HEK293 (cell line): Measurements from ENCODE around the gene ZNF749.

Experiments used
- AEBP2 ChIP-seq: fragments of 450-650 bp; formaldehyde crosslinking; IDR thresholded peaks from 2 replicates; pipeline ENCODE4 v1.5.1; 2016; ENCODE audit warnings: missing biosample characterization, missing genetic modification characterization, borderline replicate concordance
- ELK4 ChIP-seq: IDR thresholded peaks from 2 replicates; pipeline ENCODE4 v1.6.1; 2011; ENCODE audit warnings: mild to moderate bottlenecking, low read depth, low read length, borderline replicate concordance
- HOXC10 ChIP-seq: sonication (generic); formaldehyde crosslinking; IDR thresholded peaks from 2 replicates; pipeline ENCODE4 v1.8.1; 2023; ENCODE audit warnings: mild to moderate bottlenecking, missing genetic modification reagents
- INSM2 ChIP-seq: fragments of 450-650 bp; formaldehyde crosslinking; IDR thresholded peaks from 2 replicates; pipeline ENCODE4 v1.5.1; 2016; ENCODE audit warnings: missing biosample characterization, missing genetic modification characterization
- KLF7 ChIP-seq: fragments of 450-650 bp; formaldehyde crosslinking; IDR thresholded peaks from 2 replicates; pipeline ENCODE4 v1.5.1; 2016; ENCODE audit warnings: missing biosample characterization, missing genetic modification characterization, borderline replicate concordance
- KLF9 ChIP-seq: fragments of 450-650 bp; formaldehyde crosslinking; IDR thresholded peaks from 2 replicates; pipeline ENCODE4 v1.5.1; 2016; ENCODE audit warnings: missing biosample characterization, missing genetic modification characterization, low read depth
- PATZ1 ChIP-seq: fragments of 450-650 bp; formaldehyde crosslinking; IDR thresholded peaks from 2 replicates; pipeline ENCODE4 v1.5.1; 2016; ENCODE audit warnings: missing biosample characterization, missing genetic modification characterization
- SCRT2 ChIP-seq: fragments of 450-650 bp; formaldehyde crosslinking; IDR thresholded peaks from 2 replicates; pipeline ENCODE4 v1.5.1; 2016; ENCODE audit warnings: missing biosample characterization, missing genetic modification characterization
- ZBTB49 ChIP-seq: fragments of 450-650 bp; formaldehyde crosslinking; IDR thresholded peaks from 2 replicates; pipeline ENCODE4 v1.5.1; 2016; ENCODE audit warnings: missing biosample characterization, missing genetic modification characterization, low read depth
- ZNF10 ChIP-seq: fragments of 450-650 bp; formaldehyde crosslinking; IDR thresholded peaks from 2 replicates; pipeline ENCODE4 v1.5.1; 2017; ENCODE audit warnings: missing biosample characterization, missing genetic modification characterization
- ZNF133 ChIP-seq: fragments of 450-650 bp; formaldehyde crosslinking; IDR thresholded peaks from 2 replicates; pipeline ENCODE4 v1.5.1; 2016; ENCODE audit warnings: missing biosample characterization, missing genetic modification characterization
- ZNF138 ChIP-seq: fragments of 450-650 bp; formaldehyde crosslinking; IDR thresholded peaks from 2 replicates; pipeline ENCODE4 v1.5.1; 2016; ENCODE audit warnings: missing biosample characterization, missing genetic modification characterization, borderline replicate concordance
- ZNF146 ChIP-seq: fragments of 450-650 bp; formaldehyde crosslinking; IDR thresholded peaks from 2 replicates; pipeline ENCODE4 v1.5.1; 2016; ENCODE audit warnings: missing biosample characterization, missing genetic modification characterization
- ZNF16 ChIP-seq: fragments of 450-650 bp; formaldehyde crosslinking; IDR thresholded peaks from 2 replicates; pipeline ENCODE4 v1.5.1; 2016; ENCODE audit warnings: low read depth, missing biosample characterization, missing genetic modification characterization
- ZNF18 ChIP-seq: fragments of 450-650 bp; formaldehyde crosslinking; IDR thresholded peaks from 2 replicates; pipeline ENCODE4 v1.5.1; 2016; ENCODE audit warnings: missing biosample characterization, missing genetic modification characterization
- ZNF19 ChIP-seq: fragments of 450-650 bp; formaldehyde crosslinking; IDR thresholded peaks from 2 replicates; pipeline ENCODE4; 2016; ENCODE audit warnings: missing biosample characterization, missing genetic modification characterization, low read depth
- ZNF223 ChIP-seq: fragments of 450-650 bp; formaldehyde crosslinking; IDR thresholded peaks from 2 replicates; pipeline ENCODE4 v1.5.1; 2016; ENCODE audit warnings: missing biosample characterization, missing genetic modification characterization
- ZNF248 ChIP-seq: fragments of 450-650 bp; formaldehyde crosslinking; IDR thresholded peaks from 2 replicates; pipeline ENCODE4 v1.5.1; 2017; ENCODE audit warnings: missing biosample characterization, missing genetic modification characterization
- ZNF280C ChIP-seq: fragments of 450-650 bp; formaldehyde crosslinking; IDR thresholded peaks from 2 replicates; pipeline ENCODE4 v1.5.1; 2016; ENCODE audit warnings: missing biosample characterization, missing genetic modification characterization
- ZNF302 ChIP-seq: fragments of 450-650 bp; formaldehyde crosslinking; IDR thresholded peaks from 2 replicates; pipeline ENCODE4 v1.5.1; 2016; ENCODE audit warnings: missing biosample characterization, missing genetic modification characterization, low read depth
- ZNF416 ChIP-seq: fragments of 450-650 bp; formaldehyde crosslinking; IDR thresholded peaks from 2 replicates; pipeline ENCODE4 v1.5.1; 2016; ENCODE audit warnings: missing biosample characterization, missing genetic modification characterization
- ZNF560 ChIP-seq: fragments of 450-650 bp; formaldehyde crosslinking; IDR thresholded peaks from 2 replicates; pipeline ENCODE4 v1.5.1; 2017; ENCODE audit warnings: missing biosample characterization, missing genetic modification characterization, borderline replicate concordance
- ZNF621 ChIP-seq: fragments of 450-650 bp; formaldehyde crosslinking; IDR thresholded peaks from 2 replicates; pipeline ENCODE4 v1.5.1; 2017; ENCODE audit warnings: missing biosample characterization, missing genetic modification characterization
- ZNF654 ChIP-seq: fragments of 450-650 bp; formaldehyde crosslinking; IDR thresholded peaks from 2 replicates; pipeline ENCODE4 v1.5.1; 2016; ENCODE audit warnings: low read depth, missing biosample characterization, missing genetic modification characterization

ZNF749 gene

GRCh38 chr19:57435062-57435978 is at the start of gene ZNF749 (continued):
- TF ChIP-seq KLF7 (tag by site-specific recombination) (peak; percentile 60; the same call in 1 of the 2 replicates), AEBP2 (tag by site-specific recombination) (no peak), HOXC10 (no peak; the same call in 1 of the 2 replicates), PATZ1 (peak; percentile 48; the same call in 1 of the 2 replicates), INSM2 (no peak; the same call in 1 of the 2 replicates), ZNF223 (tag by site-specific recombination) (no peak), ZNF10 (0 out of 2 replicates have a peak, but pooled peaks have one; percentile 6), ZNF654 (tag by site-specific recombination) (no peak), ZNF248 (peak; percentile 19; the same call in 1 of the 2 replicates), ZNF302 (tag by site-specific recombination) (no peak), ZNF138 (no peak), ZNF621 (tag by site-specific recombination) (no peak), ZNF416 (no peak), ZNF280C (tag by site-specific recombination) (no peak), ZBTB49 (tag by site-specific recombination) (no peak), SCRT2 (no peak), ZNF16 (tag by site-specific recombination) (peak; percentile 82), KLF9 (no peak), ZNF19 (no peak), ZNF146 (no peak), ELK4 (no peak), ZNF133 (no peak), ZNF18 (no peak), ZNF560 (no peak)
